GM19324 (cell line): ENCODE results near the gene MYO16.

ENCODE experiments used
- ATAC-seq: cut with Tn5 transposase; IDR thresholded peaks from one replicate; pipeline ENCODE4 v1.9.1; 2021; ENCODE audit warnings: mild to moderate bottlenecking, moderate library complexity; ENCODE audit not compliant: unreplicated experiment, low FRiP score

MYO16 gene

GRCh38 chr13:109251956-109252355, 622.5 kb downstream of the MYO16 start:
- no peak for ATAC-seq

GRCh38 chr13:109253316-109253715, 623.9 kb downstream of the MYO16 start:
- no peak for ATAC-seq

- ATAC-seq = no peak
Observed at GRCh38 chr13:109254274-109254673, 624.9 kb downstream of the MYO16 start.

GRCh38 chr13:109255141-109255856, 625.9 kb downstream of the MYO16 start:
- no peak for ATAC-seq

- no peak for ATAC-seq
Observed at GRCh38 chr13:109256866-109257760, 627.7 kb downstream of the MYO16 start.
